ENCODE data around the gene NKD2.

NKD2 gene

DNA sequence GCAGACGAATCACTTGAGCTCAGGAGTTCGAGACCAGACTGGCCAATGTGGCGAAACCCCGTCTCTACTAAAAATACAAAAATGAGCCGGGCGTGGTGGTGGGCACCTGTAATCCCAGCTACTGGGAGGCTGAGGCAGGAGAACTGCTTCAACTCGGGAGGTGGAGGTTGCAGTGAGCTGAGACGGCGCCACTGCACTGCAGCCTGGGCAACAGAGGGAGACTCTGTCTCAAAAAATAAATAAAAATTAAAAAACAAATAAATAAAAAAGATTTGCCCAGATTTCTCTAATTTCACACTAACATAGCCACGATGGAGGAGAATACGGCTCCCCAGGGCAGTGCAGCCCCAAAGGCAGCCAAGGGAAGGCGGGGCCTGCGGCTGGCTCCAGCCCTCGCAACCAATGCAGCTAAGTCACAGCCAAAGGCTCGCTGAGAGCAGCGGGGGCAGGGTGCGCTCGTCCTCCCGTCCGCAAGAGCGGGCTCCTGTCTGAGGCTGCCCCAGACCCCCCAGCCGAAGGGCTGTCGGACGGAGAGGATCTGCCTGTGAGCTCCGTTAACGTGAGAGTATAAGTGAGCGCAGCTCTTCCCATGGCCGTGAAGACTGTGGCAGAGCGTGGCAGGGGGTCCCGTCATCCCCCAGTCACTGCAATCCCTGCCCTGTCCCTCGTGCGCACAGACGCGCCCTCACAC lies 59.7 kb downstream of the NKD2 start:
- Histone ChIP-seq H3K36me3 (ENCODE audit: control insufficient read depth, low read length) (no peaks in the 10 kb centered on the region), H3K4me3 (ENCODE audit: low read length) (no peak overlapping the region), H4K20me1 (ENCODE audit: control insufficient read depth, insufficient read depth, low read depth, low read length) (no peaks in the 10 kb centered on the region), H3F3A (ENCODE audit: control insufficient read depth, insufficient read depth) (no peaks in the 10 kb centered on the region), H3K27ac (ENCODE audit: low read depth, low read length) (no peak overlapping the region), H3K9me2 (replicated peaks; ENCODE audit: control insufficient read depth, low read length) (no peaks in the 10 kb centered on the region), H3K4me2 (ENCODE audit: low read length) (no peak overlapping the region), H3K4me1 (ENCODE audit: control insufficient read depth, low read length) (no peaks in the 10 kb centered on the region), H3K79me2 (ENCODE audit: control insufficient read depth, low read length) (no peaks in the 10 kb centered on the region), H3K9me3 (ENCODE audit: control insufficient read depth, insufficient read depth, low read length) (no peaks in the 10 kb centered on the region), H3K27me3 (ENCODE audit: control insufficient read depth, low read length) (no peaks in the 10 kb centered on the region)
- TF ChIP-seq, protein P1, sequence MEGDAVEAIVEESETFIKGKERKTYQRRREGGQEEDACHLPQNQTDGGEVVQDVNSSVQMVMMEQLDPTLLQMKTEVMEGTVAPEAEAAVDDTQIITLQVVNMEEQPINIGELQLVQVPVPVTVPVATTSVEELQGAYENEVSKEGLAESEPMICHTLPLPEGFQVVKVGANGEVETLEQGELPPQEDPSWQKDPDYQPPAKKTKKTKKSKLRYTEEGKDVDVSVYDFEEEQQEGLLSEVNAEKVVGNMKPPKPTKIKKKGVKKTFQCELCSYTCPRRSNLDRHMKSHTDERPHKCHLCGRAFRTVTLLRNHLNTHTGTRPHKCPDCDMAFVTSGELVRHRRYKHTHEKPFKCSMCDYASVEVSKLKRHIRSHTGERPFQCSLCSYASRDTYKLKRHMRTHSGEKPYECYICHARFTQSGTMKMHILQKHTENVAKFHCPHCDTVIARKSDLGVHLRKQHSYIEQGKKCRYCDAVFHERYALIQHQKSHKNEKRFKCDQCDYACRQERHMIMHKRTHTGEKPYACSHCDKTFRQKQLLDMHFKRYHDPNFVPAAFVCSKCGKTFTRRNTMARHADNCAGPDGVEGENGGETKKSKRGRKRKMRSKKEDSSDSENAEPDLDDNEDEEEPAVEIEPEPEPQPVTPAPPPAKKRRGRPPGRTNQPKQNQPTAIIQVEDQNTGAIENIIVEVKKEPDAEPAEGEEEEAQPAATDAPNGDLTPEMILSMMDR (IDR thresholded peaks at IDR 0.05; ENCODE audit: low read depth, low read length, poor library complexity, severe bottlenecking), result no peak
- TF ChIP-seq EZH2phosphoT487 (IDR thresholded peaks at IDR 0.05; ENCODE audit: borderline replicate concordance, low read length), result no peak

GRCh38 chr5:1068895-1069719 lies 60.5 kb downstream of the NKD2 start:
- H3F3A ChIP-seq (ENCODE audit: control insufficient read depth, insufficient read depth), result no peaks in the 10 kb centered on the region

DNA sequence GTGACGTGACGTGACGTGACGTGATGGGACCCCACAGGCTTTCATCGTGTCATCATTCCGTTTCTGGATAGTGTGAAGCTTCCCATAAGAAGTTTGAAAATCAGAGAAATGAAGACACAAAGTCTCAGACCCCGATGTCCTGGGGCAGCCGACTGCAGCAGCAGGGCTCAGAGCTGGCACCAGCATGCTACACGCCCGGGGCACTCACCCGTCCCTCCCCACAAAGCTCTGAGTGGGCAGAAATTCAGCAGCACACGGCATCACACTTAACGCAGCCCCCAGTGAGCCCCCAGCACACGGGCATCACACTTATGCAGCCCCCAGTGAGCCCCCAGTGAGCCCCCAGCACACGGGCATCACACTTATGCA lies 61.1 kb downstream of the NKD2 start:
- Histone ChIP-seq H3K4me3 (ENCODE audit: low read length) (no peak overlapping the region), H3K4me2 (ENCODE audit: low read length) (no peak overlapping the region), H3K4me1 (ENCODE audit: control insufficient read depth, low read length) (no peaks in the 10 kb centered on the region), H3K9me3 (ENCODE audit: control insufficient read depth, insufficient read depth, low read length) (no peaks in the 10 kb centered on the region), H3K27ac (ENCODE audit: low read depth, low read length) (no peak overlapping the region), H4K20me1 (ENCODE audit: control insufficient read depth, insufficient read depth, low read depth, low read length) (no peaks in the 10 kb centered on the region), H3K9me2 (replicated peaks; ENCODE audit: control insufficient read depth, low read length) (no peaks in the 10 kb centered on the region), H3K79me2 (ENCODE audit: control insufficient read depth, low read length) (no peaks in the 10 kb centered on the region), H3K36me3 (ENCODE audit: control insufficient read depth, low read length) (no peaks in the 10 kb centered on the region), H3K27me3 (ENCODE audit: control insufficient read depth, low read length) (no peaks in the 10 kb centered on the region), H3F3A (ENCODE audit: control insufficient read depth, insufficient read depth) (no peaks in the 10 kb centered on the region)
- no peak for TF ChIP-seq EZH2phosphoT487 (IDR thresholded peaks at IDR 0.05; ENCODE audit: borderline replicate concordance, low read length)
- TF ChIP-seq, protein P1 (IDR thresholded peaks at IDR 0.05; ENCODE audit: low read depth, low read length, poor library complexity, severe bottlenecking), result no peak

More at GRCh38 chr5:1068895-1069719, 60.5 kb downstream of the NKD2 start:
- TF ChIP-seq EZH2phosphoT487 (IDR thresholded peaks at IDR 0.05; ENCODE audit: borderline replicate concordance, low read length), result no peak
- TF ChIP-seq, protein P1 (IDR thresholded peaks at IDR 0.05; ENCODE audit: low read depth, low read length, poor library complexity, severe bottlenecking), result no peak
- no peaks in the 10 kb centered on the region for H4K20me1 ChIP-seq (ENCODE audit: control insufficient read depth, insufficient read depth, low read depth, low read length)
- H3K4me2 ChIP-seq (ENCODE audit: low read length), result no peak overlapping the region
- H3K27ac ChIP-seq (ENCODE audit: low read depth, low read length), result no peak overlapping the region
- no peaks in the 10 kb centered on the region for H3K27me3 ChIP-seq (ENCODE audit: control insufficient read depth, low read length)
- H3K9me2 ChIP-seq (replicated peaks; ENCODE audit: control insufficient read depth, low read length), result no peaks in the 10 kb centered on the region
- no peaks in the 10 kb centered on the region for H3K36me3 ChIP-seq (ENCODE audit: control insufficient read depth, low read length)
- H3K4me1 ChIP-seq (ENCODE audit: control insufficient read depth, low read length), result no peaks in the 10 kb centered on the region
- no peak overlapping the region for H3K4me3 ChIP-seq (ENCODE audit: low read length)
- no peaks in the 10 kb centered on the region for H3K79me2 ChIP-seq (ENCODE audit: control insufficient read depth, low read length)
- no peaks in the 10 kb centered on the region for H3K9me3 ChIP-seq (ENCODE audit: control insufficient read depth, insufficient read depth, low read length)

Data from DOHH2 (cell line).